ENCODE data around the gene ZNF239. TPM values are rescaled to one million over a fixed set of nuclear protein-coding genes. Genes with fewer than 3 reads are reported as not detected.

ZNF239 gene
- polyA plus RNA-seq, 2 of the 4 experiments (the other 2 are of a cell fraction), result 3.2 to 4.7 TPM

- 60% methylated on average over 6 of the region's 7 CpGs for WGBS (ENCODE audit: missing lambda C conversion rate)
- Histone ChIP-seq H3K4me2 (no peak overlapping the region), H3K9me3 (peaks cover 20% of the 10 kb centered on the region), H3K4me1 (no peaks in the 10 kb centered on the region), H3K4me3 (no peak overlapping the region), H3K27ac (no peak overlapping the region)
- CTCF ChIA-PET, result no interaction called here
- POLR2A ChIA-PET, result no interaction called here
- TF ChIP-seq HOXA7 (CRISPR knock-in tag; IDR thresholded peaks at IDR 0.05), result no peak
- TF ChIP-seq BHLHE40 (IDR thresholded peaks at IDR 0.05; ENCODE audit: low read depth, low read length), result no peak
- no peak for TF ChIP-seq HEYL (CRISPR knock-in tag; IDR thresholded peaks at IDR 0.05)
- no peak for TF ChIP-seq CTCF (IDR thresholded peaks at IDR 0.05)
- no peak for TF ChIP-seq CBX8 (IDR thresholded peaks at IDR 0.05)
- TF ChIP-seq PBX3 (IDR thresholded peaks at IDR 0.05), result no peak
- no peak for TF ChIP-seq HES2 (IDR thresholded peaks at IDR 0.05)
- no peak for TF ChIP-seq CHD2 (IDR thresholded peaks at IDR 0.05; ENCODE audit: low read length, partially characterized antibody)
- no peak for TF ChIP-seq NFE2L2 (conservative IDR thresholded peaks at IDR 0.05; ENCODE audit: low read length)
- no peak for TF ChIP-seq PHF8 (IDR thresholded peaks at IDR 0.05; ENCODE audit: borderline replicate concordance, low read depth)
- no peak for TF ChIP-seq MAX (IDR thresholded peaks at IDR 0.05)
- no peak for TF ChIP-seq MAFK (IDR thresholded peaks at IDR 0.05; ENCODE audit: partially characterized antibody)
- no peak for TF ChIP-seq CBX2 (IDR thresholded peaks at IDR 0.05; ENCODE audit: borderline replicate concordance, low read depth)
- TF ChIP-seq POLR2A (IDR thresholded peaks at IDR 0.05; ENCODE audit: low read length), result no peak
- TF ChIP-seq RCOR1 (IDR thresholded peaks at IDR 0.05; ENCODE audit: low read depth, low read length), result no peak
- no peak for TF ChIP-seq ZFP36 (IDR thresholded peaks at IDR 0.05; ENCODE audit: borderline replicate concordance, partially characterized antibody)
- no peak for TF ChIP-seq SREBF2 (IDR thresholded peaks at IDR 0.05)
- FAIRE-seq (no peak), DNase-seq (ENCODE audit: low read depth in 1 of 2, low spot score in 1 of 2) (no peak), ATAC-seq (peak in 1 of 2 experiments; percentile 30; a peak in 2 of 6 replicates)
Measured at GRCh38 chr10:43595739-43596298, 21.4 kb upstream of the ZNF239 start.

- no peak for DNase-seq (ENCODE audit: low read depth in 1 of 2, low spot score in 1 of 2)
- Histone ChIP-seq H3K9me3 (peaks cover 16% of the 10 kb centered on the region), H3K27ac (no peak overlapping the region), H3K4me3 (no peak overlapping the region), H3K4me1 (no peaks in the 10 kb centered on the region), H3K4me2 (peak overlapping the region; percentile 39; the same call in 1 of the 3 replicates)
- POLR2A ChIA-PET, result no interaction called here
- ATAC-seq, result peak in 1 of 2 experiments; percentile 25; a peak in 1 of 6 replicates
- CTCF ChIA-PET, result interaction anchor here (0.5 kb wide), 1 partner anchor 54 kb away, joined by 3 read pairs; the partner anchor contains the start of gene ZNF32
- no peak for TF ChIP-seq RFX5 (IDR thresholded peaks at IDR 0.05)
- no peak for TF ChIP-seq FOSL2 (IDR thresholded peaks at IDR 0.05)
- no peak for TF ChIP-seq FOSL2 (CRISPR knock-in tag; IDR thresholded peaks at IDR 0.05)
- no peak for TF ChIP-seq GATA3 (IDR thresholded peaks at IDR 0.05; ENCODE audit: borderline replicate concordance)
- TF ChIP-seq FOXS1 (CRISPR knock-in tag; IDR thresholded peaks at IDR 0.05), result no peak
- TF ChIP-seq EHMT2 (IDR thresholded peaks at IDR 0.05; ENCODE audit: low read depth), result no peak
- TF ChIP-seq CBX8 (IDR thresholded peaks at IDR 0.05), result no peak
- no peak for TF ChIP-seq BCL3 (IDR thresholded peaks at IDR 0.05)
- TF ChIP-seq KDM1A (IDR thresholded peaks at IDR 0.05; ENCODE audit: low read depth), result no peak
- no peak for TF ChIP-seq RAD21 (conservative IDR thresholded peaks at IDR 0.05 in 1 of 2, IDR thresholded peaks at IDR 0.05 in 1 of 2)
- TF ChIP-seq CTCF (IDR thresholded peaks at IDR 0.05), result no peak
- no peak for TF ChIP-seq MYC (IDR thresholded peaks at IDR 0.05; ENCODE audit: borderline replicate concordance, low read length)
- no peak for TF ChIP-seq POLR2AphosphoS2 (conservative IDR thresholded peaks at IDR 0.05; ENCODE audit: low read length)
- TF ChIP-seq HDAC2 (IDR thresholded peaks at IDR 0.05), result no peak
- TF ChIP-seq HOXB5 (CRISPR knock-in tag; IDR thresholded peaks at IDR 0.05), result no peak
- no peak for TF ChIP-seq TP53 (CRISPR knock-in tag; IDR thresholded peaks at IDR 0.05)
- no peak for TF ChIP-seq RARB (CRISPR knock-in tag; IDR thresholded peaks at IDR 0.05)
- no peak for FAIRE-seq
- WGBS (ENCODE audit: missing lambda C conversion rate), result 22% methylated on average over 8 of the region's 8 CpGs
Measured at GRCh38 chr10:43594944-43595589, 20.7 kb upstream of the ZNF239 start.
